KOPT-K1 (cell line): ENCODE results near the gene DDAH1.
"Not testable (repeated sequence)": the region's sequence is repeated elsewhere in the genome, so short reads cannot be mapped to it uniquely, and the experiment has no call there.

ENCODE experiments used
- H3K27ac ChIP-seq: fragments of 200-600 bp; sonication (generic); 2 replicates; pipeline ENCODE4 v1.5.1; 2016; ENCODE audit warnings: antibody characterized with exemption, mild to moderate bottlenecking, low read depth, low read length; ENCODE audit not compliant: poor library complexity, severe bottlenecking
- H3K36me3 ChIP-seq: fragments of 200-600 bp; sonication (generic); 2 replicates; pipeline ENCODE4 v1.5.1; 2017; ENCODE audit warnings: antibody characterized with exemption, mild to moderate bottlenecking, low read length, moderate library complexity; ENCODE audit not compliant: insufficient read depth
- H3K9me3 ChIP-seq: fragments of 200-600 bp; sonication (generic); 2 replicates; pipeline ENCODE4 v1.5.1; 2017; ENCODE audit warnings: antibody characterized with exemption, low read length, mild to moderate bottlenecking; ENCODE audit not compliant: insufficient read depth, poor library complexity, severe bottlenecking

The DDAH1 gene

DNA sequence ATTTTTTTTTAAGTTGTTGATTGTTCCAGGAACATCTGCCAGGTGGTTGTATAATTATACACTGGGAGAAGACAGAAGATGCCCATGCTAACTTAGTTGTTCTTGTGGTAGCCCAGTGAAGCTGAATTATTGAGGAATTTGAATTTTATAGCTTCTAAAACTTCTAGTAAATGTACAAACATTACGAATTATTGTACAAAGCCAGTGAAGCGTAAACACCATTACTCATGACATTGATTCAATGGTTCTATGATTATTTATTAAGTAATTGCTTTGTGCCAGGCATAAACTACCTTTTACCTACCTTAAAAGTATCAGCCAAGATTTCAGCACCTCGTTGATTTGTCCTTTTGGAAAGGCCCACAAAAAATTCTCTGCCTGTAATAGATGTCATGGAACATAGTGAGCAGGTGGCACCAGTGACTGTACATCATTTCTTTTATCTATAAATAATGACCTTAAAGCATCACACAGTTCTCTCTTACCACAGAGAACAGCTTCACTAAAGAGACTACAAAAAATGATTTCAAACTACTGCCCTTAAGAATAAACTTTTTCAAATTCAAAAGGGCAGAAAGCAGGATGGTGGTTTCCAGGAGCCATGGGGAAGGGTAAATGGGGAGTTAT lies 113.6 kb downstream of the DDAH1 start:
- no peak overlapping the region for H3K27ac ChIP-seq

DNA sequence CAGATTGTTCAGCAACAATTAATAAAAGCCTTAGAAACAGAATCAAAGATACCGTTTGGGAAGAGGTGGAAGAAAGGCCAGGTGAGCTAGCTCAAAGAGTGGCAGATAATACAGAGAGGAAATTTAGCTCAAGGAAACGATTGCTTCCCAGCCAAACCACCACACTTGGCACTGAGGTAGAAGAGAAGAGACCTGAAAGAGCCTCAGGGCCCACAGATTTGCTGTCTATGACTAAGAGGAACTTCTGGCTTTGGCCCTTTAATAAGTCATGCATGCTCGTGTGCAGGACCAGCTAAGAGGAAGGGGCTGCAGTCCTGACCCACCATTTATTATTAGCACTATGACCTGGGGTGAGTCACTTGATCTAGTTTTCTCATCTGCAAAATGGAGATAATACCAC lies 115.7 kb downstream of the DDAH1 start:
- Histone ChIP-seq H3K27ac (no peak overlapping the region), H3K36me3 (no peaks in the 10 kb centered on the region), H3K9me3 (no peaks in the 10 kb centered on the region)

More for the DNA sequence above, 113.6 kb downstream of the DDAH1 start:
- Histone ChIP-seq H3K9me3 (no peaks in the 10 kb centered on the region), H3K36me3 (no peaks in the 10 kb centered on the region)

DNA sequence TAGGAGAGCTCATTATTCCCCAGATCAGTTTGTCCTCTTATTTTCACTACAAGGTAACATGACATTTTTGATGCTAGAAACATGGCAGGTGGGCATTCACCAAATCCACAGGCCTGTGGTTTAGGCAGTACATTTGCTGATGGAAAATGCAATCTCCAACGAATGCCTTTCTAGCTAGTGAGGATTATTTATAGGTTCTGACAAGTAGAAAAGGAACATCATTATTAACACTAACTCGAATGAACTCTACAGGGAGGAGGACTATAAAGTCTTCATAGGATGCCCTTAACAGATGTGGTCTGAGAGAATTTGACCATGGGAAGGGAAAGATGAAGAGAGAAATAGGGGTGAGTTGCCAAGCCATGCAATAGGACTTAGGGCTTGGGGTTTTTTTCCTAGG lies 117.1 kb downstream of the DDAH1 start:
- Histone ChIP-seq H3K9me3 (no peaks in the 10 kb centered on the region), H3K27ac (no peak overlapping the region), H3K36me3 (no peaks in the 10 kb centered on the region)

DNA sequence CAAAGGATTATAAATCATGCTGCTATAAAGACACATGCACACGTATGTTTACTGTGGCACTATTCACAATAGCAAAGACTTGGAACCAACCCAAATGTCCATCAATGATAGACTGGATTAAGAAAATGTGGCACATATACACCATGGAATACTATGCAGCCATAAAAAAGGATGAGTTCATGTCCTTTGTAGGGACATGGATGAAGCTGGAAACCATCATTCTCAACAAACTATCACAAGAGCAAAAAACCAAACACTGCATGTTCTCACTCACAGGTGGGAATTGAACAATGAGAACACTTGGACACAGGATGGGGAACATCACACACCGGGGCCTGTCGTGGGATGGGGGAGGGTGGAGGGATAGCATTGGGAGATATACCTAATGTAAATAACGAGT lies 117.7 kb downstream of the DDAH1 start:
- not testable (repeated sequence) for H3K9me3 ChIP-seq, H3K27ac ChIP-seq, H3K36me3 ChIP-seq

DNA sequence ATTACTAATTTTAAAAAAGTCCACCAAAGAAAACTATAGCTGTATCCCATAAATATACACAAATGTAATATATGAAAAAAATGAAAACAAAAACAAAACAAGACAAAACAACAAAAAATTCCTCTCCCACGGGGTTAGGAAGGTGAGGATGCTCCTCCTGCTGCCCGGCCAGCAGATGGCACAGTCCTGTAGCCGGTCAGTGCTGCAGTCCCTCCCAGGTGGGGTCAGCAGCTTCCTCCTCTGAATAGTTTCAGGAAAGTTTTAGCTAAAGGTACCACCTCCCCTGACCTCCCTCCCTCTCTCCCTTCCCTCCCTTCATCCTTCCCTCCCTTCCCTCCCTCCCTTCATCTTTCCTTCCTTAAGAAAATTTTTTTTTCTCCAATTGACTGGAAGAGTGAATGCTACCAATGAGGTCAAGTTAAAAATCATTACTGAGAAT lies 120.7 kb downstream of the DDAH1 start:
- Histone ChIP-seq H3K27ac (no peak overlapping the region), H3K36me3 (no peaks in the 10 kb centered on the region), H3K9me3 (no peaks in the 10 kb centered on the region)

DNA sequence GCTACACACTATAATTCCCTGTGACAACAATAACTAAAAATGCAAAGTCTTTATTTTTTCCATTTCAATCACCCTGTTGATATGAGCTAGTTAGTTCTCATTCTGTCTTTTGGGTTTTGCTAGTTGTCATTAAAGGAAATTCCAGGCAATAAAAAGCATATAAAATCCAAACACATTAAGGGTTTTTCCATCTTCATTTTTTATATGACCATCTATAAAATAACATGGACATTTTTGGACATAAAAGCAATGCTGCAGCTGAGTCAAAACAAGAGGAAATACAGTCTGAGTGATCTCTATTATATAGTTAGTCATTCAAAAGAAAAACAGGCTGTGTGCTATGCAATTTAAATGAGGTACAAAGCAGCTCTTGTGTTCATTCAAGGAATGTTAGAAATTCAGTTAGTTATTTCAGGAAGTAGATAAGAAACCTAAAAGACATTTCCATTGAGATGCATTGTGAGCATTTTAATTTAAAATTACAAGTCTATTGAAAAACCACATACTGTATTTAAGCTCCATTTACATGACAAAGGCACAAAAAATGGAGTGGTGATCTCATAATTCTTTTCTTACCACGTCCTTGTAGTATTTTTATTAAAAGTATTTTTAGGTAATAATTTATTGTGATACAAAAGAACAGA lies 121.2 kb downstream of the DDAH1 start:
- Histone ChIP-seq H3K27ac (no peak overlapping the region), H3K36me3 (no peaks in the 10 kb centered on the region), H3K9me3 (no peaks in the 10 kb centered on the region)

DNA sequence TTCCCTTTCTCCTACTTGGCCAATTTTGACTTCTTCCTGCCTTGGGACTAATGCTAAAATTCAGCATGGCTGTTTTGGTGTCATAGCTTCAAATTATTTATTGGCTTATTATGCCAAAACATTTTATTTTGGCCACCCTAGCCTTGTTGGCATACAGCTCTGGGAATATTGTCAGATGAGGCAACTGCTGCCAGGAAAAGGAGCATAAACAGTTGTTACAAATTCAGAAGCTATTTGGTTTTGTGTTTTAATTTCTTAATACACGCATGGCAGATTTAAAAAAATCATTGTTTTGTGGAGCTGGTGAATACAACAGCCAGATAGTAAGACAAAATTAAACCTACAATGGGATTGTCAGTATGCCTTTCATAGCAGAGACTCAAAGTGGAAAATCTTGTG lies 121.7 kb downstream of the DDAH1 start:
- H3K36me3 ChIP-seq, result no peaks in the 10 kb centered on the region
- no peak overlapping the region for H3K27ac ChIP-seq
- H3K9me3 ChIP-seq, result no peaks in the 10 kb centered on the region

DNA sequence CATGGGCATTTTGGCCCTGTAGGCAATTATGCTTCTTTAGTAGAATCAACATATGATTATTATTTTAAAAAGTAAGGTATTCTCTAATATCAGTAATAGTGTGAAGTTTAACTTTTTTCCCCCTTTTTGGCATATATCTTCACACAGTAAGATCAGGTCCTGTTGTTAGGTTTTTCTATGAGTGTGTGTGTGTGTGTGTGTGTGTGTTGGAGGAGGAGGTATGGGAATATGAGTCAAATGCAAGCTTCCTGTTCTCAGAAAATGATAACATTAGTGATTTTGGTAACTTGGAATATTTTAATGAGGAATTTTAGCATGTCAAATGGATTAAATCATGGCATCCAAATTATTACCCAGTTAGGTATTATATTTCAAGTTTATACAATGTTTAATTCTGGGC lies 122.8 kb downstream of the DDAH1 start:
- Histone ChIP-seq H3K27ac (no peak overlapping the region), H3K36me3 (no peaks in the 10 kb centered on the region), H3K9me3 (no peaks in the 10 kb centered on the region)

DNA sequence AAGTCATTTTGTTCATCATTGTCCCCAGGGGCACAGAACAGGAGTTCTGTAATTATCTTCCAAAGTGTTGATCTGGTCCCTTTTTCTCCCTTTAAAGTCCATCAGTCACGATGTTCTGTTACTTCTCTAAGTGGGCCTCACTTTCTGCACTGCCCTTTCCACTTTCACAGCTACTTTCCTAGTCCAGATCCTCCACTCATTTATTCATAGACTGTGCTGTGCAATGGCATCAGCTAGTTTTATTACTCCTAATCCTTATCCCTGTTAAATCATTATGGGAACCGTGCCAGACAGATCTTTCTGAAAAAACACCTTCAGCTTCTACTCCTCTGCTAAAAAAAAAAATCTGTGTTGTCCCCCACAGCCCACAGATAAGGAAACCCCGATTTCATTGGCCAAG lies 124.5 kb downstream of the DDAH1 start:
- no peaks in the 10 kb centered on the region for H3K9me3 ChIP-seq
- no peak overlapping the region for H3K27ac ChIP-seq

DNA sequence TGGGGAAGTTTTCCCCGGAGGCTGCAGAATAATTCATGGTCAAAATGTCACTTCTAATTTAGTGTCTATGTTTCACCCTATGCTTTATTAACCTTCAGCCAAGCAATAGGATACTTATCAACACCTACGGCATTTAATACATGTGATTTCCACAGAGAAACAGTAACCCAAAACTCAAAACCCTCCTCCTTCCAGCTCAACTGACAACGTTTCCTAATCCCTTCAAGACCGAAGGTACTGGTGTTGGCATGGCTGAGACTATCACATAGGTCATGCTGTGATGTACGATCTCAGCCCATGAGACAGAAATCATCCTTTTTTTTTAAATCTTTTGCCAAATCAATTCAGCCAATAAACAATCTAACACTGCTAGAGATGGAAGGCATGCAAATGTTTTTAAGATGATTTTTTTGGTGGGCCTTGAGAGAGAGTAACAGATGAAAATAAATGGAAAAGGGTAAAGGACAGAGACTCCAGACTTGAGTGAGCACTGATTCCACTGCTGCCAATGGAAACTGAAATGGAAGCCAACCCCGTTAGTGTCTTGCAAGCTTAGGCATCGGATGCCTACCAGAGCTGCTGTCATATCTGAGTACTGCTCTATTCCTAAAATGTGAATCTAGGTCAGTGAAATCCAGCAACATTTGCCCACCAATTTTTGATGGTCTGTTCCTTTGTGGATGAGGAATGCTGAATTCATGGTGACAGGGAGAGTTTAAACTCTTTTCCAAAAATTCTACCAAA lies 125.1 kb downstream of the DDAH1 start:
- no peaks in the 10 kb centered on the region for H3K36me3 ChIP-seq
- H3K27ac ChIP-seq, result no peak overlapping the region
- H3K9me3 ChIP-seq, result no peaks in the 10 kb centered on the region

More for the DNA sequence above, 124.5 kb downstream of the DDAH1 start:
- H3K36me3 ChIP-seq, result no peaks in the 10 kb centered on the region

DNA sequence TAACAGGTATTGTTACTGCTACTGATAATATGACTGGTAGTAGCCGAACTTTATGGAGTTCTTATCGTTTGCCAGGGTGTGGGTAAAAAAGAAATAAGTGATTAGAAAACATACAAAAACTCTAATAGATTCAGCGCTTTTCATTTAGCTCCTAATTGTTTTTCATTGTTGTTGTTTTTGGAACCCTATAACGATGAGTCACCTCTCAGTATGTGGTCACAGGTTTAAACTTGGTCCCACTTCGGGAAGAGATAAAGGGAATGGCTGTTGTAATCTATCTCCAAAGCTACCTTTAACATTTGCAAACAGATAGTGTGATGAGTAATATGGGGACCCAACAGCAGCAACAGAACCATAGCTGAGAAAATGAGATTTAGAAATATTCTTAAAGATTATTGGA lies 125.9 kb downstream of the DDAH1 start:
- Histone ChIP-seq H3K36me3 (no peaks in the 10 kb centered on the region), H3K27ac (no peak overlapping the region), H3K9me3 (no peaks in the 10 kb centered on the region)

DNA sequence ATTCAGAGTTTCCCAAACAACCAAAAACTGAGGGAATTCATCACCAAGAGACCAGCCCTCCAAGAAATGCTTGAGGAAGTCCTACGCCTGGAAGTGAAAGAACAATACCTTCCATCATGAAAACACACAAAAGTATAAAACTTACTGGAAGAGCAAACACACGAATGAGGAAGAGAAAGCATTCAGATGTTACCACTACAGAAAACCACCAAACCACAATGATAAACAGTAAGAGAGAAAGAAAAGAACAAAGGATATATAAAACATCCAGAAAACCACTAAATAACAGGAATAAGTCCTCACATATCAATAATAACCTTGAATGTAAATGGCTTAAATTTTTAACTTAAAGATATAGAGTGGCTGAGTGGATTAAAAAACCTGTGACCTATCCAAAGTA lies 130.0 kb downstream of the DDAH1 start:
- H3K9me3 ChIP-seq, result peaks cover 7% of the 10 kb centered on the region
- no peaks in the 10 kb centered on the region for H3K36me3 ChIP-seq
- H3K27ac ChIP-seq, result no peak overlapping the region

DNA sequence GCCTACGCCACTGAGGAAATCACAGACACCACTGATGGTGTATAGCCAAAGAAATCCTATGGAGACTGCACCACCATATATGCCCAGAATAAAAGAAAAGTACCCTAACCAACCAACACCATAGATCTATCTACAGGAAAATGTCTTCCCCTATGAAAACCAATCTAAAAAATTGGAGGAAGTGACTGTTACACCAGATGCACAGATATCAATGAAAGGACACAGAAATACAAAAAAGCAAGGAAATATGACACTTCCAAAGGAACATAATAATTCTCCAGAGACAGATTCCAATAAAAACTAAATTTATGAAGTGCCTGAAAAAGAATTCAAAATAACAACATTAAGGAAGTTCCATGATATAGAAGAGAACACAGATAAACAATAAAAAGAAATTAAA lies 131.8 kb downstream of the DDAH1 start:
- Histone ChIP-seq H3K27ac (no peak overlapping the region), H3K9me3 (peaks cover 7% of the 10 kb centered on the region), H3K36me3 (no peaks in the 10 kb centered on the region)

DNA sequence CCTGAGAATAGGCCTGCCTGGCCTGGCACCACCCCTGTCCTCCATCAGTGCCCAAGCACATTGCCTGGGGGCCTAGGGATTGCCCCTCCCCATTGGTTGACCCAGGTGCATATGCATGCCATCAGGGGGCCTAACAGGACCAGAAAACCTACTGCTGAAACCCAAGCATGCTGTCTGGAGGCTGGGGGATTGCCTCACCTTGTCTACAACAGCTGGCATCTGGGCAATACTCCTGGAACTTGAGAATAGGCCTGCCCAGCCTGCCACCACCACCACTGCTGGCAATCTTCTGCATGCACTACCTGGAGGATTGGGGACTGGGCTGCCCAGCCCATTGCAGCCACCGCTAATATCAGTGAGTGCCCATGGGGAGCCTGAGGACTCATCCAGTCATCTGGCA lies 132.4 kb downstream of the DDAH1 start:
- Histone ChIP-seq H3K9me3 (peaks cover 7% of the 10 kb centered on the region), H3K36me3 (no peaks in the 10 kb centered on the region), H3K27ac (no peak overlapping the region)

DNA sequence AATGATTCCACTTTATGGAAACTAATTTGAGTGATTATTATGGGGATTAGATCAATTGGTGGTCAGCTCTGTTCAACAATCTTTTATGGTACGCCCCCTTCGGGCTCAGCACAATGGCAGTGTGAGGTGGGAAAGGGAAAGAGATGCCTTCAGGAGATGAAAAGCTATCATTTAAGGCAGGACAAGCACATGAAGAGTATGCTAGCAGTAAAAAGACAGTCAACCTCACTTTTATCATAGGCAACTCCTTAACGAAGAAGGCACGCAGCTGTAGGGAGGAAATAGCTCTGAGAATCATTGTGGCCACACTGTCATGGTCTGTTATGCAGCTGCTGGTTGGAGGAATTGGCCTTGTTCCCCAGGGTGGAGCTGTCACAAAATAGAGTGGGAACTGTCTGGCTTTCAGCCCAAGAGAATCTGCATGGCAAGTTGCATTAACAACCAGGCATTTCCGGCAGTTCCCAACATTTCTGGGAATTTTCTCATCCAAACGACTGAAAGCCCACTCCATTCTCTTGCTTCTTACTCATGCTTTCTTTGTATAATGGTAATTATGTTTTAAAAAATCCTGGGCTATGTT lies 134.2 kb downstream of the DDAH1 start:
- Histone ChIP-seq H3K9me3 (peaks cover 7% of the 10 kb centered on the region), H3K36me3 (no peaks in the 10 kb centered on the region), H3K27ac (no peak overlapping the region)
